Middle frontal gyrus (tissue), 1 donor: ENCODE measurements around the gene LCLAT1.

Source experiments
- DNase-seq: peaks from one replicate; pipeline ENCODE4 v3.0.0-alpha.2; 2015; ENCODE audit warnings: low spot score; ENCODE audit errors: extremely low spot score

LCLAT1 gene

GRCh38 chr2:30514134-30514847, 67.2 kb downstream of the LCLAT1 start:
- no peak for DNase-seq

GRCh38 chr2:30514848-30515435, 67.9 kb downstream of the LCLAT1 start:
- no peak for DNase-seq

GRCh38 chr2:30516166-30516565, 69.1 kb downstream of the LCLAT1 start:
- no peak for DNase-seq

- no peak for DNase-seq
These were observed 72.8 kb downstream of the LCLAT1 start for GRCh38 chr2:30519796-30520195.

- no peak for DNase-seq
These were observed 75.4 kb downstream of the LCLAT1 start for GRCh38 chr2:30522421-30522820.

- DNase-seq = no peak
These were observed 80.4 kb downstream of the LCLAT1 start for GRCh38 chr2:30527411-30527810.

- no peak for DNase-seq
These were observed 80.8 kb downstream of the LCLAT1 start for GRCh38 chr2:30527859-30528258.

GRCh38 chr2:30530346-30530745, 83.3 kb downstream of the LCLAT1 start:
- no peak for DNase-seq

GRCh38 chr2:30541680-30542079, 94.6 kb downstream of the LCLAT1 start:
- no peak for DNase-seq

- DNase-seq = no peak
These were observed 98.8 kb downstream of the LCLAT1 start for GRCh38 chr2:30545875-30546274.

GRCh38 chr2:30548386-30548785, 101.3 kb downstream of the LCLAT1 start:
- no peak for DNase-seq

- no peak for DNase-seq
These were observed 102.0 kb downstream of the LCLAT1 start for GRCh38 chr2:30549096-30549495.

- DNase-seq = no peak
These were observed 112.7 kb downstream of the LCLAT1 start for GRCh38 chr2:30559544-30560275.

- DNase-seq = no peak
These were observed 114.3 kb downstream of the LCLAT1 start for GRCh38 chr2:30561349-30561748.

GRCh38 chr2:30565851-30566358, 118.9 kb downstream of the LCLAT1 start:
- DNase-seq = no peak

- DNase-seq = no peak
These were observed 119.6 kb downstream of the LCLAT1 start for GRCh38 chr2:30566631-30567030.

- DNase-seq = no peak
These were observed 120.3 kb downstream of the LCLAT1 start for GRCh38 chr2:30567317-30567716.

- DNase-seq = no peak
These were observed 122.9 kb downstream of the LCLAT1 start for GRCh38 chr2:30569946-30570345.

GRCh38 chr2:30577151-30577550, 130.1 kb downstream of the LCLAT1 start:
- DNase-seq = no peak

GRCh38 chr2:30580391-30580790, 133.3 kb downstream of the LCLAT1 start:
- no peak for DNase-seq

GRCh38 chr2:30582521-30582920, 135.5 kb downstream of the LCLAT1 start:
- DNase-seq = no peak

GRCh38 chr2:30583204-30583749, 136.2 kb downstream of the LCLAT1 start:
- DNase-seq = no peak
